Transverse colon (tissue), 4 donors: Measurements from ENCODE around the gene OR8K1.

ENCODE experiments used
- EP300 ChIP-seq: sonication (generic); formaldehyde crosslinking; IDR thresholded peaks from one replicate; pipeline ENCODE4 v1.6.1; 2017; ENCODE audit warnings: antibody characterized with exemption, low read depth
- POLR2A ChIP-seq: fragments of 450-650 bp; IDR thresholded peaks from one replicate; pipeline ENCODE4 v1.6.1; 2016; ENCODE audit warnings: antibody characterized with exemption, mild to moderate bottlenecking, moderate library complexity
- POLR2AphosphoS5 ChIP-seq, 3 donors: sonication (generic); formaldehyde crosslinking; IDR thresholded peaks; one replicate each; pipeline ENCODE4 v1.6.1; 2016; ENCODE audit warnings: antibody characterized with exemption in 3 of 3
- TF ChIP-seq, protein P1 (sequence below), 5 experiments: fragments of 200-600 bp in 3 of 5; fragments of 450-650 bp in 2 of 5; sonication (generic) in 3 of 5; IDR thresholded peaks; 1 replicate in 2 of 5; 2 replicates in 3 of 5; pipeline ENCODE4 v1.5.1; 2016 to 2017; ENCODE audit warnings: antibody characterized with exemption in 5 of 5, inconsistent platforms in 3 of 5, mild to moderate bottlenecking in 2 of 5, moderate library complexity in 1 of 5

DNA sequence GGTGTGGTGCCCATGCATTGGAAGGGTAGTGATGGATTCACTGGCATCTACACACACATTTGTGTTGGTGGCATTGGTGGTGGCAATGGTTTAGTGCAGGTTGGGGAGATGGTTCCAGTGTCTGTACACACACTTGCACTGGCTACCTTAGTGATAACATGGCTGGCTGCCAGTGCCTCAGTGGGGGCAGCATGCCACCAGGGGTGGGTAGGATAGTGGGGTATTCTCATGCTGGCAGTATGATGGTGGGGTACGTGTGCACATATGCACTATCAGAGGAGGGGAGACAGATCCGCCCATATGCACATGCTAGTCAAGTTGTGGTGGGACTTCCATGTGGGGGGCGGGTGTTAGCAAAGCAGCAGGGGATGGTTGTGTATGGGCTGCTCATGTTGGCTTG lies 38.0 kb upstream of the OR8K1 start:
- TF ChIP-seq, protein P1, sequence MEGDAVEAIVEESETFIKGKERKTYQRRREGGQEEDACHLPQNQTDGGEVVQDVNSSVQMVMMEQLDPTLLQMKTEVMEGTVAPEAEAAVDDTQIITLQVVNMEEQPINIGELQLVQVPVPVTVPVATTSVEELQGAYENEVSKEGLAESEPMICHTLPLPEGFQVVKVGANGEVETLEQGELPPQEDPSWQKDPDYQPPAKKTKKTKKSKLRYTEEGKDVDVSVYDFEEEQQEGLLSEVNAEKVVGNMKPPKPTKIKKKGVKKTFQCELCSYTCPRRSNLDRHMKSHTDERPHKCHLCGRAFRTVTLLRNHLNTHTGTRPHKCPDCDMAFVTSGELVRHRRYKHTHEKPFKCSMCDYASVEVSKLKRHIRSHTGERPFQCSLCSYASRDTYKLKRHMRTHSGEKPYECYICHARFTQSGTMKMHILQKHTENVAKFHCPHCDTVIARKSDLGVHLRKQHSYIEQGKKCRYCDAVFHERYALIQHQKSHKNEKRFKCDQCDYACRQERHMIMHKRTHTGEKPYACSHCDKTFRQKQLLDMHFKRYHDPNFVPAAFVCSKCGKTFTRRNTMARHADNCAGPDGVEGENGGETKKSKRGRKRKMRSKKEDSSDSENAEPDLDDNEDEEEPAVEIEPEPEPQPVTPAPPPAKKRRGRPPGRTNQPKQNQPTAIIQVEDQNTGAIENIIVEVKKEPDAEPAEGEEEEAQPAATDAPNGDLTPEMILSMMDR (IDR thresholded peaks at IDR 0.05), result no peak
- no peak for TF ChIP-seq POLR2AphosphoS5 (IDR thresholded peaks at IDR 0.05)
- no peak for TF ChIP-seq POLR2A
- no peak for TF ChIP-seq EP300
